Renal cortical epithelial cell (primary cell): ENCODE results near the gene FAM53B. TPM values are rescaled to one million over a fixed set of nuclear protein-coding genes. Genes with fewer than 3 reads are reported as not detected.

Experiments
- DNase-seq: peaks from one replicate; pipeline ENCODE4 v3.0.0-alpha.2; 2011; ENCODE audit warnings: low read depth
- total RNA-seq: library from RNA; depleted of rRNA; stranded (reverse); fragments of >200 nt; gene quantifications from 2 replicates; pipeline ENCODE4 v1.2.3, GENCODE V29; 2014

FAM53B gene
- total RNA-seq, 1 donor from 2014 or later, result 20.4 TPM

DNA sequence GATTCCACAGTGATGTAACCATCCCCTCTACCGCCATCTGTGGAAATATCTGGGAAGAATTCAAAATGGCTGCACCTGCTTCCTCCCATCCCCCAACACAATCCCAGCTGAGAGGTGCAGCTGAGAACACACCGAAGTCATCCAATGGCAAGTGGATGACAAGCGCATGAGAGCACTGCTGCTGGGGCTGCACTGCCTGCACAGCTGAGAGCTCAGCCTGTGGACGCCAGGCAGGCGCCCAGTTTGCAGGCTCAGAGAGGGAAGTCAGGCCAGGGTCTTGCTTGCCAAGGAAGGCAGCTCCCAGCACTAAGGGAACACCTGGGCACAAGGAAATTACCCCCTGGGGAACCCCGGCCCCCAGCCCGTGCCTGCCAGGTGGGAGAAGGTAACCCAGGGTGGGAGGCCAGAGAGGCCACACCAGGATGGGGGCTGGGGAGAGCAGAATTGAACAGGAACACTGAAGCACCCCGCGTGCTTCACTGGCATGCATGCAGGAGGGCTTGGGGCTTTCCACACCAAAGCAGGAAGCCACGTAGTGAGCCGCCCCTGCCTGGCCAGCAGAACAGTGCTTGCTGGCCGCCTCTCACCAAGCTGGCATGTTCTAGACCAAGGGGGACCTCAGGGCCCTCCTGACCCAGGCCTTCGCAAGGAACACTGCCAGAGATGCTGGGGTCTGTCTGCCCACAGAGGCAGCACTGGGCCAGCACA lies 46.2 kb downstream of the FAM53B start:
- DNase-seq, result no peak

DNA sequence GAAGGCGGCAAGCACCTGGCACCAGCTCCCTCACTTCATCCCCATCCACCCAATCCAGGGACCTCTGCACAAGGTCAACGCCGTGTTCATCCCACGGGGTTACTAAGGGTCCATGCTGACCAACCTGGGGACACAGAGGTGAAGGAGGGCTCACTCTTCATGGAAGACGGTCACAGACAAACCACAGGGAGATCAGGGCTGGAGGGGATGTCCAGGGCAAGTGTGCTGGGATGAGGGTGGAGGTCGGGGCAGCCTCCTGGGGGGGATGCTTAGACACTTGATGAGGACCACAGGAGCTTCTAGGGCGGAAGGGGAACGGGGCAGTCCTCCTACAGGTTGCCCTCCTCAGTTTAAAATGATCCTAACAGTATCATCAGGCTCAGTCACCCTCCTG lies 46.7 kb downstream of the FAM53B start:
- no peak for DNase-seq

DNA sequence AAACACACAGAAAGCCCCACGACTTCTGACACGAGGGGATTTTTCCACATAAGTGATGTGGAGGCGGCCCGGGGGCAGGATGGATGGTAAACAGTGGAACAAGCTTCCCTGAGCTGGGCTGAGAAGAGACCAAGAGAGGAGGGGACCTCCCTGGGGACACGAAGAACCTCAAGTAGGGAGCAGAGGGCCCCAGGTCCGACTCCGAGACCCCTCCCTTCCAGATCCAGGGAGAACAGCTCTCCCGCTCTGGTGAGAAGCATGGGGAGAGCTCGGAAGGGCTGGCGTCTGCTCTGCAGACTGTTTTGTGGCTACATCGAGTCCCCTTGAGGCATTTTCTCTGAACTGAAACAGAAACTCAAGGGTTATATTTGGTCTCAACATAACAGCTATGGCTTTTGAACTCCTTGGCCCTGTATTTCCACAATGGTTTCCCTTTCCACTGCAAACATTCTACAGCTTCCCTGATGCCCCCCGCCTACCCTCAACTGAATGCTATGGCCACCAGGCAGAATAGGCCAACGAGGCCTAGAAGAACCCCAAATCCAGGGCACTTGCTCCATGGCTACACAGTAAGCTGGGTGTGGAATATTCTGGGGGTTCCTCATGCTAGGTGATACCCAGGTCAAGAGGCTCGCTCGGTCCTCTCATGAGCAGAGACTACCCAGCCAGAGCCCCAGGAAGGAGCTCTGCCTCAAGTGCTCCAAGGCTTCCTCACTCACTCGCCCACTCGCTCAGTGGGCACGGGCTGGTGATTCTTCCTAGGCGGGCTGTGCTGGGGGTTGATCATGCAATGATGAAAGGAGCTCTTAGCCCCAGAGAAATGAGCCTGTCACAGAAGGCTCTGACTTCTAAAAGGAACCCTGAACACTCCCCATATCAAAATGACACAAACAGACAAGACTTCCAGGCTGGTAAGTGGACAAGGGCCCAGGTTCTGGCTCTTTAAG lies 47.5 kb downstream of the FAM53B start:
- DNase-seq, result no peak

DNA sequence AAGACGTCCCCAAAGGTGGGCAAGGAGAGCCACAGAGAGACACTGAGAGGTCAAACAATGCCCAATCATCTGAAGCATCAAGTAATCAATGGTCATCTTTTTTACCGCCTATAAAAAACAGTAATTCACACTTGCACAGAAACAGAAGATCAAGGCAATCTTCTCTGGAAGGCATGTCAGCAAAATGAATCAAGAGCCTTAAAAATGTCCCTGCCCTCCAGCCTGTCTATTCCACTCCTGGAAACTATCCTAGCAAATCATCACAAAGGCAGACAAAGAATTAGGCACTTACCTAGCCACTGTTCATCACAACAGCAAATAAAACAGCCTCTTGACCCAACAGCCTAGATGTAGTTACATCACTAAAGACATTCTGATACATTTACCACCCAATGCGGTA lies 48.9 kb downstream of the FAM53B start:
- no peak for DNase-seq

DNA sequence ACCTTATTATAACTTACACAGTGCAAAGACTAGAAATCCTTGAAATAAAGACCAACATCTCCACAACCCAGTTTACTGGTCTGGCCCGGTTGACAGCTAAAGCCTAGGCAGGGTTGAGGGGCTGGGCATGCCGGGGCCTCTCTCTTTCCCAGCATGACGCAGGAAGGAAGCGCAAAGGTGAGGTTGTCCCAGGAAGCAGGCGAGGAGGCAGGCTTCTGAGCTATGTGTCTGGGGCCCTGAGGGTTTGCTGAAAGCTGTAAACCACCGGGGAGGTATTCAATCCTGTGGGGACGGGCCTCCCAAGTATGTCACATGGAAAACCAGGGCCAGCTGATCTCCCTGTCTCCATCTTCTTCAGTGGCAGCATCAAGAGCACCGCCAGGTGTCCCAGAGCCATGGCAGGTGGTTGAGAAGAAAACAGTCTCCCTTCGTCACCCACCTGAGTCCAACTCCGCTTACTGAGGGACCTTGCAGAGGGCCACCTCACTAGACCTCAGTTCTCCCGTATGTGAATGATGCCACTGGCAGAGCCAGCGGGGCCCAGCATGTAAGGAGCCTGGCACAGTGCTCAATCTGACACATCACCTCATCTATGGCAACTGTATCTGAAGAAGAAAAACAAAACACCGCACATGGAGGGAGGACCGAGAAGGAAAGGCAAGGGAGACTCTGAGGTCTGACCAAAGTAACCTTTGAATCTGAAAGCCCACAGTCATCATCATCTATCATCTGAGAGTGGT lies 49.5 kb downstream of the FAM53B start:
- no peak for DNase-seq

DNA sequence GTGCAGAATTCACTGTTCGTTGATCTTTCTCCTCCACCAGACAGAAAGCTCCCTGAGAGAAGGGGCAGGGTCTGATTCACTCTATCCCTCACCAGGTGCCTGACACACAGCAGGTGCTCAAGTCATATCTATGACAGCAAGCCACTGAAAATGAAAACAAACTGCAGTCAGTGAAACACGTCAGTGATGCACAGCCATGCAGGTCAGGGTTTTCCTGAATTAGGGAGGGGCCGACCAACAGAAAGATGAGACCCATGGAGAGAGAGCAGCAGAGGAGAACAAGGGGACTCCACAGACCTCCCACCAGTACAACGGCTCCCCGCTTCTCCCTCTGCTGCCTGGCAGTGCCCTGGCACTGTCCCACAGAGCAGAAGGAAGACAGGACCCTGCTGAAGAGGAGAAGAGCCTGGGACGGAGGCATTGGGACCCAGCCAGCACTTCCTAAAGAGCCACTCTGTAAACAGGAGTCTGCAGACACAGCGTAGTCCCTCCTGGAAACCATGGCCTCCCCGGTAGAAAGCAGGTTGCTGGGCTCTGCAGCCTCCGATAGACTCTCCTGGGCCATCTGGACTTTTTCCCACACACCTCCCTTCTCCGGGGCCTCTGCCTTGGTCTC lies 50.3 kb downstream of the FAM53B start:
- no peak for DNase-seq

DNA sequence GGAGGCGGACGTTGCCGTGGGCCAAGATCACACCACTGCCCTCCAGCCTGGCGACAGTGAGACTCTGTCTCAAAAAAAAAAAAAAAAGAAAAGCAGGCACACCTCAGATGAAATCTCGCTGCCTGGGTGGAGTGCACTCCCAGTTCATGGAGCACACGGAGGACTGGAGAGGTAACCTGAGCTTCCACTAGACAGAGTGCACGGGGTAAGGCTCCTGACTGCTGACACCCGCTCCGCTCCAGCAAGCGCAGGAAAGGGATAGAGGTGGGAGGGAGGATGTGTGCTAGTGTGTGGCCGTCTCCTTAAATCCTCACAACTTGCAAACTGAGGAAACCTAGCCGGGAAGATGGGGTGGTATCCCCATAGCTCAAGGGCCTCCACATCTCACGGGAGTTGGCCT lies 50.8 kb downstream of the FAM53B start:
- DNase-seq, result no peak

DNA sequence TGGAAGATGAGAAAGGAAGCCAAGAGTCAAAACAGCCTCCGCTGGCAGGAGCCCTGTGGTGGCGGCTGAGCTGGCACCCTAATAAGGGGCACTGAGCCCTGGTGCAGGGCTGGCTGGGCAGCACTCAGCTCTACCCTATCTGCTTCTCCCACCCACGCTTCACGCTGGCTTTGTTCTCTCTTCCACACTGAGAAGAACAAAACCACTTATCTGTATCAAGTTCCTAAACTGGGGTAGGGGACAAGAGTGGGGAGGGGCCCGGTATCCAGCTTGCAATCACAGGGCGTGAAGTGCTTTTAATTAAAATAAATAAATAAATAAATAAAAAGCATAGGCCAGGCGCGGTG lies 52.1 kb downstream of the FAM53B start:
- DNase-seq, result no peak

DNA sequence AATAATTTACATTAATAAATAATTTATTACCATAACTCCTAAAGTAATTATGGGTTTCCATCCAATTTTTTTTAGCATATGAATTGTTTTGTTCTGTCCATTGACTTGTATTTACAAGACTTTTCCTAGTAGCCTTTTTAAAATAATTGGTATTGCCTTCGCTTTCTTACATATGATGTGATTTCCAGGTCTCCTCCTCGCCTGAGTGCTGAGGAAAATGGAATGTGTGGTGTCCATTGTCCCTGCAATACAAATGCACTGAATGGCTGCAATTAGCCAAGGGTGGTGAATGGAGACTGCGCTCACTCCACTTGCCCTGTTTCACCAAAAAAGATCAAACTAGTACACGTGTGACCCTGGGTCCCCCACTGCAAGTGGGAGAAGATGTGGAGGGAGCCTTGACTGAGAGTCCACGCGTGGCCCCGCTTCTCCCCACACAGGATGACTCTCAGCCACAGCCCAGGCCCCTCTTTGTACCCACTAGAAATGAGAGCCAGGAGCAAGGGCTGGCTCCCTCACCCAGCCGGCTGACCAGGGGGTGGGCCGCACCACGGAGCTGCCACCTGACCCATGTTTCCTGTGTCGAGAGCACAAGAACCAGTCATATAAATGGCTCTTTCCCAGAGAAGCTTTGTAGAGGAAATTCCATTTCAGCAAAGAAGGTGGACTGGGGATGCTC lies 52.6 kb downstream of the FAM53B start:
- DNase-seq, result no peak

DNA sequence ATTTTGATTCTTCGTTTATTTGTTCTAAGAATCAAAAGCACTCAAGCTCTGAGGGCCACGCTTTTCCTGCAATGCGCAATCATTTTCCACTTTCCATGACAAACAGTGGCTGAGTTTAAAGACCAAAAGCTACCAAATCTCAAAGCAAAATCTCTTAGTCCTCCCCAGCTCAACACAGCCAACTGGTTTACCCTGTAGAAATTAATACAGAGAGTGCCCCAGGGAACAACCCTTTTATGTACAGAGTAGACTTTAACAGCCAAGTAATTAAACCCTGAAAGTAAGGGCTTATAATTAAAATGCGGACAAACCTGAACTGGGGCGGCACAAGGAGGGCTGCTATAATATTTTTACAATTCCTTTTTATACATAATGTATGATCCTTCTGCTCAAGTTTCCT lies 53.2 kb downstream of the FAM53B start:
- no peak for DNase-seq

DNA sequence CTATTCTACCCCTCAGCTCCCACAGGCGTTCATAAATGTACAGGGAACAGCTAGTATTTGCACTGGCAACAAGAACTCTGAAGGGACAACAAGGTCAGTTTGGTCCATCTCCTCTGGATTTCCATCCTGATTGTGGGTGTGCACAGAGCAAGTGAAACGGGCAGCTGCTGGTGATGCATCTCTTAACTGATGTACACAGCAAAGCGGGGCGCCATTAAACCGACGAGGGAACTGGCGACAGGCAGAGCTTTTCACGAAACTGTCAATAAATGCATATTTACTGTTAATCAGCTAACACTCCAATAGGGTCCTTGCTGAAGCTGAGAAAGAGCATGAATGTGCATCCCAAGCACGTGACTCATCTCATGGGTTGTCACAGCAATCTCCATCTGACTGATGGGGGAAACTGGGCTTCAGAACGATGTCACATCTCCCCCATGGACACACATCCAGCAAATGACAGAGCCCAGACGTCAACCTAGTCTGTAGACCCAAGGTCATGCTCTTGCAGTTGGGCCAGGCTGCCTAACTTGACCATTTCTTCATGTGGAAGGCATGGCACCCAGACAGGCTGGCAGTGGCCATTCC lies 54.2 kb downstream of the FAM53B start:
- DNase-seq, result no peak

DNA sequence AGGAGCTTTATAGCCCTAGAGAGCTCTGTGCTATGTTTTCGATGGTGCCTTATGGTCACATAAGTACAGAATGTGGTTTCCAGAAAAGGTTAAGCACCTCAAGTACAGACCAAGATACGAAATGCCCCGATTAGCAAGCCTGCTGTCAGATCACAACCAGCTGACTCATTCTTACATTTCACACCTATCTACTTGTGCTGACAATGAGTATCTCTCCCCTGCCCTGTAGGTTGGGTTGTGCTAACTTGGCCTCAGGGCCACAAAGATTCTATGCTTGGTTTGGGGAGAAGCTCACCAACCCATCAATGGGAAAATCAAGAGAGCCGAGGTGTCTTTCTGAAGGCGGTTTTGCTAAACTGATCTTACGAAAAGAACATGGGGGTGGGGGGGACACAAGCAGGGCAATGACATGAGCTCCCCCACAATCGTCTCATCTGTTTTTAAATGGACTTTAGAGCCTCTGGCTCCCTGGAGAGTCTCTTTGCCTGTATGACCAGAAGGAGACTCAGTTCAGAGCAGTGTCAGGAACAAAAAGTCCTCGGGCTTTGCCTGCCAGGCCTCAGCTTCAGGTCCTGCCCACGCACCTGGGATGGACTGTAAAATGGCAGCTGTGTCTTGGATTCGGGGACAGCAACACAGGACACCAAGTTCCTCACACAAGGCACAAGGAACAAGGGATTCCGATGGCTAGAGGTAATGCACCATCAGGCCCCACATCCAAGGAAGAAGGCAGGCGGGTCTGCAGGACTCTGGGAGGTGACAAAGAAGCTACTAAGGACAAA lies 55.1 kb downstream of the FAM53B start:
- DNase-seq, result peak; percentile 32

DNA sequence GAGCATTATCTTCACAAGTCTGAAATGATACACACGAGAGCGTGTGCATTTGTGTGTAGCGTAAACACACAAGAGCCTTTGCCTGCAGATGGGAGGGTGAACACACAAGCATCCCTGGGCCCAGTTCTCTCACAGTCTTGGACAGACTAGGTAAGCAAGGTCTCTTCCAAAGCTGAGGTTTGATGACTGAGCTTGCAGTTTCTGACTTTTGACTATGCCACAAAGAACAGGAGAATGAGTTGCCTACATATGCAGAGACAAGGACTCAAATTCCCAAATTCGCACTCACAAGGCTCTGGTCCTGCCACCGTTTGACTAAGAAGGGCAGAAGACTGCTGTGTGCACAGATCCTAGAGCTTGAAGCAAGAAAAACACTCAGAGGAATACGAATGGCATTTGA lies 55.8 kb downstream of the FAM53B start:
- DNase-seq, result no peak

DNA sequence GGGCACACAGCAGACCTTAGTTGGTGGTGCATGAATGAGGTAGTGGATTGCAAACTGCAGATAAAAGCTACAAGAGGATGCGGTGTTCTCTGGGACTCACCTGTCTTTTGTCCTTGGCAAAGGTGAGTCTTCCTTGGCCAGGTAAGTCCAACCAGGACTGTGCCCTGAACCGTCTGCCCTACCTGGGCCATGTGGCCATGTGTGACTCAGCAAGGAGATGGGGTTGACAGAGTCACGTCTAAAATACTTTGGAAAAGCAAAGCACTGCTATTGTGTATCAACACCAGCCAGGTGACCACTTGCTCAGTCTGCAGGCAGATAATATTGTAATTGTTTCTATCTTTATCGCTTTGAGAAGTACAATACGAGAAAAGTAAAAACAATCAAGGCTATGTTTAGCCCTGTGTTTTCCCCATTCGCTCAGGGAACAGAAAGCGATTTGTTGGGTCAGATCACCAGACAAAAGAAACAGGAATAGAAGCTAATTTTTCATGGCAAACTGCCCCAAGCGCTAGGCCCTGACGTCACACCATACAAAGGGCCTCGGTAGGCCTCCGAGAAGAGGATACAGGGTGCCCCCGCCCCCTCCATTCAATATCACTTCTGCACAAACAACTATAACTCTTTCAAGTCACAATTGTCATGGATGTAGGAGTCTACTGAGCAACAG lies 57.3 kb downstream of the FAM53B start:
- DNase-seq, result no peak

DNA sequence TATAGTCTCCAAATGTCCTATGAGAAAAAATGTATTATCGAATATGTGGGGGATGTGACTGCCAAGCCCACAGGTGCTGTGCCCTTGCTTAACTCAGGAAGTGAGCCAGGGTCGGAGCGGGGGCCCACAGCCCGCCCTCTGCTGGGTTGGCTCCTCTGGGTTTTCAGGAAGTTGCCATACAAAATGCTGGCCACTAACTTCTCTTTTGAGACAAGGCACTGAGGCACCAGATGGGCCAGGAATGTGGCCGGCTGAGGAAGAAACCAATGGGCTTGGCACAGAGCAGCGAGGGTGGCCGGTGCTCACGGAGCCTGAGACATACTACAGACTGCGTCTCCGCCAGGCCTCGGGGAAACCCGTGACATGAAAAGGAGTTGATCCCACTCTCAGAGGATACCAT lies 58.9 kb downstream of the FAM53B start:
- no peak for DNase-seq

DNA sequence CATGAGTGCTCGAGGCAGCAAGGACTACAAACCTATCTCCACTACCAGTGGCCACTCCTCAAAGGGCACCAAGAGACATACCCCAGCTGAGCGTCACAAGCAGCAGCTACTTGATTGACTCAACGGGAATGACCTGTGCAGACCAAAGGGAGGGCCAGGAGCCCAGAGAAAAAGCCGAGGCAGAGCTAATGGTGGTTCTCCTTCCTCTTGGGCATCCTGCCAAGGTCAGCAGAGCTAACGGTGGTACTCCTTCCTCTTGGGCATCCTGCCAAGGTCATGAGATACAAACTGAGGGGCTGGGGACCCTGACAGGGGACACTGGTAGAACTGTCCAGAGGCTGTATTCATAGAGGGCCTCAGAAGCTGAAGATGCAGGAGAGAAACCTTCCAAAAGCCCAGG lies 60.4 kb downstream of the FAM53B start:
- DNase-seq, result no peak

DNA sequence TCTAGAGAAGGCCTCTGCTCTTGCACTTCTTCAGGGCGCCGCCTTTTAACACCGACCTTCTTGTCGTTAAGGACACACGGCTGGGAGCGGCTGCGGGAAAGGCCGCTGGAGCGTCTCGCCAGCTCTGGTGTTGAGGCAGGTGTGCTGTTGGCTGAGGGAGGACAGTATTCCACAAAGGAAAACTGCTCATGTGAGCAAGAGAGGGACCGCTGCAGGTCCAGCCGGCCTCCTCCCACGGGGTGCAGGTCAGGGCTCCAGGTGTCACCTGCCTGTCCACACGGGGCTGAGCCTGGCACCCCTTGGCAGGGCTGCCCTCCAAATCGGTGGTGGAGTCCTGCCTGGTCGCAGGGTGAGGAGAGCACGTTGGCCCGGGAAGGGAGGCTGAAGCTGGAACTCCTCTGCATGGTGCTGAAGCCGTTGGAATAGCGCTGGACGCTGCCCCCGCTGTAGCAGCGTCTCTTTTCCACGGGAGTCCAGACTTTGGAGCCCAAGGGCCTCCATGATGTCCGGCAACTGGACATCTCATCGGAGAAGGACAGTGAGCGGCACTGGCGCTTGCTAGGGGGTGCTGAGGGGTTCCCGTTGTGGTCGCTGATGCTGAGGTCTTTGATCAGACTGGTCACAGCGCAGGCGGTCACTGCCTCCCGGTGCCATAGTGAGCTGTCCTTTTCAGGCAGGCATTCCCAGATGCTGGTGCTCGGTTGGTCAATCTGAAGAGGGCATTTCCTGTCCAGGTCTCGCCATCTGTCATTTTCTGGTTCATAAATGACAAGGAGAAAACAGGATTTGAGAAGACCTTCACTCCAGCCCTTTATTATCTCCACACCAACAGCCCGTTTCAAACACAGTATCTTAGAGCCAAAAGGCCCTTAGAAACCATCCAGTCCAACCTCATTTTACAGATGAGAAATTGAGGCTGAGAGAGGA lies 62.3 kb downstream of the FAM53B start:
- DNase-seq, result no peak

DNA sequence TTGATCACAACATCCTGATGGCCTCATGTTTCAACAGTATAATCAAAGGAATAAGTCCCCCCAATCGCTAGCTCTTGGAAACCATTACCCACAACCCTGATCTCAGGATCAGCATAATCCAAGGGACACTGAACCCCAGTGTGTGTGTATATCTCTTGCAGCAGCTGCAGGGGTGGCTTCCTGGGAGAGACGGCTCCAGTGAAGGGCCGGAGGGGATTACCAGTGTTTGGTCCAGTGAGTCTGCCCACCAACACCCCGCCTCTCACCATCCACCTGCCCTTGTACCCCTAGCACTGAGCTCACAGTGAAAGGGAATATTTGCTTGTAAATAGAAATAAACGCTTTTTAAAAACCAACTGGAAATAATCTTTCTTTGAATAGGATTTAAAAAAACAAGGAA lies 63.1 kb downstream of the FAM53B start:
- DNase-seq, result no peak

DNA sequence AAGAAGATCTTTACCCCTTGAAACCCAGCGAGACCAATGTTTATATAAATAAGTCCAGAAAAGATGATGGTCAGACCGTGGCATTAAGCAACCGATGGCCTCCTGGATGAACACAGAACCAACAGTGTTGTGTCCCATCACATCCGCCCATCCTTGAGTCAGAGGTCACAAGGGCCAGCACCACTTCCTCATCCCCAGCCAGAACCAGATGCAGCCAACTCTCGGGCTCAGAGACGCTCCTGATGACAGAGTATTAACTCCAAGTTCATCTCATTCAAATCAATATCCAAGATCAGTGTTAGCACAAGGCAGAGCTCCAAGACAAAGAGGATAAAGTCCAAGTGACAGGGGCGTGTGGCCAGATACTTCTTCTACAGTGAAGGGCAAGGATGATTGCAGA lies 63.5 kb downstream of the FAM53B start:
- DNase-seq, result no peak
